GM18909 (cell line): ENCODE results near the gene APOBR.
"Not testable (repeated sequence)": the region's sequence is repeated elsewhere in the genome, so short reads cannot be mapped to it uniquely, and the experiment has no call there.

ENCODE experiments used
- ATAC-seq: cut with Tn5 transposase; IDR thresholded peaks from one replicate; pipeline ENCODE4 v1.9.1; 2021; ENCODE audit warnings: mild to moderate bottlenecking; ENCODE audit not compliant: unreplicated experiment, poor library complexity

Gene APOBR

GRCh38 chr16:28498666-28499381 is 4.4 kb downstream of the APOBR start:
- no peak for ATAC-seq

- no peak for ATAC-seq
Observed at GRCh38 chr16:28499854-28500253, 5.4 kb downstream of the APOBR start.

- not testable (repeated sequence) for ATAC-seq
Observed at GRCh38 chr16:28500476-28501180, 6.2 kb downstream of the APOBR start.

- ATAC-seq = no peak
Observed at GRCh38 chr16:28501258-28502232, 7.1 kb downstream of the APOBR start.

GRCh38 chr16:28502290-28502689 is 7.8 kb downstream of the APOBR start:
- ATAC-seq = no peak

- no peak for ATAC-seq
Observed at GRCh38 chr16:28503470-28504259, 9.2 kb downstream of the APOBR start.

- no peak for ATAC-seq
Observed at GRCh38 chr16:28504707-28505404, 10.4 kb downstream of the APOBR start.

- ATAC-seq = no peak
Observed at GRCh38 chr16:28505489-28506137, 11.2 kb downstream of the APOBR start.

GRCh38 chr16:28511031-28511430 is 16.6 kb downstream of the APOBR start:
- no peak for ATAC-seq

- ATAC-seq = no peak
Observed at GRCh38 chr16:28511801-28512789, 17.7 kb downstream of the APOBR start.

- ATAC-seq = no peak
Observed at GRCh38 chr16:28513484-28514181, 19.2 kb downstream of the APOBR start.

GRCh38 chr16:28514246-28514645 is 19.8 kb downstream of the APOBR start:
- no peak for ATAC-seq

GRCh38 chr16:28520672-28521071 is 26.2 kb downstream of the APOBR start:
- ATAC-seq = no peak

GRCh38 chr16:28521436-28521835 is 27.0 kb downstream of the APOBR start:
- ATAC-seq = no peak

- no peak for ATAC-seq
Observed at GRCh38 chr16:28522792-28523191, 28.3 kb downstream of the APOBR start.

- no peak for ATAC-seq
Observed at GRCh38 chr16:28524681-28525171, 30.3 kb downstream of the APOBR start.
